ENCODE measurements around the gene CTBP2.

DNA sequence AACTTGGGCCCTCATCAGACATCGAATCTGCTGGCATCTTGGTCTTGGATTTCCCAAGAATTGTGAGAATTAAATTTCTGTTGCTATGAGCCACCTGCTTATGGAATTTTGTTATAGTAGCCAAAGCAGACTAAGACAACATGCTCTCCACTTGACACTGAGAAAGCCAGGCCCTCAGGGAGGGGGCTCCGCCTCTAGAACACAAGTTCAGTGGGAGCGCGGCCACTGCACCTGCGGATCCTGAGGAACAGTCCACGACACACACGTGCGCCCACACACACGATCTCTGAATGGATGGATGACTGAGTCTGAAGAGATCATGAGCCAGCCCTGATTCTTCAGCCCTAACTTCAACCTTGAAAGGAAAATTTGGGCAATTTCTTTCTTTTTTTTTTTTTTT, 73.7 kb downstream of the CTBP2 start:
- no peak for TF ChIP-seq POLR2A (IDR thresholded peaks at IDR 0.05)
- TF ChIP-seq, protein P1, sequence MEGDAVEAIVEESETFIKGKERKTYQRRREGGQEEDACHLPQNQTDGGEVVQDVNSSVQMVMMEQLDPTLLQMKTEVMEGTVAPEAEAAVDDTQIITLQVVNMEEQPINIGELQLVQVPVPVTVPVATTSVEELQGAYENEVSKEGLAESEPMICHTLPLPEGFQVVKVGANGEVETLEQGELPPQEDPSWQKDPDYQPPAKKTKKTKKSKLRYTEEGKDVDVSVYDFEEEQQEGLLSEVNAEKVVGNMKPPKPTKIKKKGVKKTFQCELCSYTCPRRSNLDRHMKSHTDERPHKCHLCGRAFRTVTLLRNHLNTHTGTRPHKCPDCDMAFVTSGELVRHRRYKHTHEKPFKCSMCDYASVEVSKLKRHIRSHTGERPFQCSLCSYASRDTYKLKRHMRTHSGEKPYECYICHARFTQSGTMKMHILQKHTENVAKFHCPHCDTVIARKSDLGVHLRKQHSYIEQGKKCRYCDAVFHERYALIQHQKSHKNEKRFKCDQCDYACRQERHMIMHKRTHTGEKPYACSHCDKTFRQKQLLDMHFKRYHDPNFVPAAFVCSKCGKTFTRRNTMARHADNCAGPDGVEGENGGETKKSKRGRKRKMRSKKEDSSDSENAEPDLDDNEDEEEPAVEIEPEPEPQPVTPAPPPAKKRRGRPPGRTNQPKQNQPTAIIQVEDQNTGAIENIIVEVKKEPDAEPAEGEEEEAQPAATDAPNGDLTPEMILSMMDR (IDR thresholded peaks at IDR 0.05) = no peak

All from right lobe of liver (tissue), 4 donors.